ENCODE results near the gene FANCF. TPM values are rescaled to one million over a fixed set of nuclear protein-coding genes. Genes with fewer than 3 reads are reported as not detected.

FANCF gene
- total RNA-seq, 1 donor from 2014 or later: 7.0 TPM

DNA sequence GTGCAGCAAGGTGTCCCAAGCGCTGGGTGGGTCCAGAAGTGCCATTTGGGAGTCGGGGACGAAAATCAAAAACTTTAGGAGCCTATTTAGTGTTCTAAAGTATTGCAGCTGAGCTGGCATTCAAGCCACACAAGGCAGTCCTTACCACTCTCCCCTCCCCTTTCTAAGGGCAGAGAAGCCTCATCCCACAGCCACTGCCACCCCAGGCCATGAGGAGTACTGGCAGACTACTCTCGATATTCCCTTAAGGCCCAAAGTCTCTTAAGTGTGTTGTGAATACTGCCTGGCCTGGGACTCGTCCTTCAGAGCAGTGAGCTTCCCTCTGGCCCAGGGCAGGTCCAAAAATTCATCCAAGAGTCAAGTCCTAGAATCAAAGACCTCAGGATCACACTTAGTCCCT is 7.8 kb downstream of the FANCF start:
- Mint-ChIP-seq H3K27ac (ENCODE audit: unreplicated experiment) (no peak overlapping the region), H3K4me1 (ENCODE audit: low read depth) (no peaks in the 10 kb centered on the region), H3K36me3 (ENCODE audit: low read depth) (no peaks in the 10 kb centered on the region), H3K9me3 (ENCODE audit: low read depth) (peaks cover 23% of the 10 kb centered on the region), H3K4me3 (ENCODE audit: unreplicated experiment) (no peak overlapping the region), H3K27me3 (ENCODE audit: low read depth) (no peaks in the 10 kb centered on the region)
- TF ChIP-seq, protein P1, sequence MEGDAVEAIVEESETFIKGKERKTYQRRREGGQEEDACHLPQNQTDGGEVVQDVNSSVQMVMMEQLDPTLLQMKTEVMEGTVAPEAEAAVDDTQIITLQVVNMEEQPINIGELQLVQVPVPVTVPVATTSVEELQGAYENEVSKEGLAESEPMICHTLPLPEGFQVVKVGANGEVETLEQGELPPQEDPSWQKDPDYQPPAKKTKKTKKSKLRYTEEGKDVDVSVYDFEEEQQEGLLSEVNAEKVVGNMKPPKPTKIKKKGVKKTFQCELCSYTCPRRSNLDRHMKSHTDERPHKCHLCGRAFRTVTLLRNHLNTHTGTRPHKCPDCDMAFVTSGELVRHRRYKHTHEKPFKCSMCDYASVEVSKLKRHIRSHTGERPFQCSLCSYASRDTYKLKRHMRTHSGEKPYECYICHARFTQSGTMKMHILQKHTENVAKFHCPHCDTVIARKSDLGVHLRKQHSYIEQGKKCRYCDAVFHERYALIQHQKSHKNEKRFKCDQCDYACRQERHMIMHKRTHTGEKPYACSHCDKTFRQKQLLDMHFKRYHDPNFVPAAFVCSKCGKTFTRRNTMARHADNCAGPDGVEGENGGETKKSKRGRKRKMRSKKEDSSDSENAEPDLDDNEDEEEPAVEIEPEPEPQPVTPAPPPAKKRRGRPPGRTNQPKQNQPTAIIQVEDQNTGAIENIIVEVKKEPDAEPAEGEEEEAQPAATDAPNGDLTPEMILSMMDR (IDR thresholded peaks at IDR 0.05): no peak
- no peak for DNase-seq (ENCODE audit: low spot score)

DNA sequence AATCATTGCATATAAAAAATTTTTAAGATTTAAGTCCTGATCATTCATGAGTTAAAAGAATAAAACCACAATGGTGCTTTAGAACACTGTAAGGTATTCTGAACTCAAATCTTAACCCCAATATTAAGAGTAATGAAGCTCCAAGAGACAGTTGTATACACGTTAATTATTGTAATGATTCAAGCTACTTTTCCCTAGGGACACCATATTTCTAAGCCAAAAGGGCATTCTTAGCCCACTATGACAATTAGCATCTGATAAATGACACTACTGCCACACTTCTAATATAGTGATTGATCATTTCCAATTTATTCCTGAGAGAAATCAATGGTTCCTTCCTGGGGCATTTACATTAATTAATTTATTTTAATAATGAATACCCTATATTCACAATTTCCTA is 21.7 kb downstream of the FANCF start:
- DNase-seq (ENCODE audit: low spot score): no peak
- Mint-ChIP-seq H3K9me3 (ENCODE audit: low read depth) (no peaks in the 10 kb centered on the region), H3K4me3 (ENCODE audit: unreplicated experiment) (no peak overlapping the region), H3K4me1 (ENCODE audit: low read depth) (no peaks in the 10 kb centered on the region), H3K27me3 (ENCODE audit: low read depth) (peaks cover 2% of the 10 kb centered on the region), H3K36me3 (ENCODE audit: low read depth) (no peaks in the 10 kb centered on the region), H3K27ac (ENCODE audit: unreplicated experiment) (no peak overlapping the region)
- TF ChIP-seq, protein P1 (IDR thresholded peaks at IDR 0.05): no peak

DNA sequence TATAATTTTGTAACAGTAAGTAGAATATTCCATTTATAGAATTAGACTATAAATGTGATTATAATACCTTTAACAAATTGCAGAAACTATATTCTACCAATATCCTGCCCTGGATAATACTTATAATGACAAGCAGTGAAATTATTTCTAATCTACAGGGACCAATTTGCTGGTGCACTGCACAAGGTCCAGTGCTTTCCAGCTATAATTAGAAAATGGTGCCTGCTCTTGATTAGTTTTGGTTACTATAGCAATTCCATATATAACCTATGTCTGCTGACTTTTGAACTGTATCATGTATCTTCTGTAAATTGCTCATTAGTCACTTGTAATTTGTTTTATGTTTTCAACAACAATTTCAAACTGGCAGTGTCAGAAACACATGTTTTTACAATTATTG is 23.1 kb downstream of the FANCF start:
- no peaks in the 10 kb centered on the region for H3K36me3 Mint-ChIP-seq (ENCODE audit: low read depth)
- H3K9me3 Mint-ChIP-seq (ENCODE audit: low read depth): no peaks in the 10 kb centered on the region
- TF ChIP-seq, protein P1 (IDR thresholded peaks at IDR 0.05): no peak
- no peak for DNase-seq (ENCODE audit: low spot score)
- H3K27ac Mint-ChIP-seq (ENCODE audit: unreplicated experiment): no peak overlapping the region
- H3K4me1 Mint-ChIP-seq (ENCODE audit: low read depth): no peaks in the 10 kb centered on the region
- no peak overlapping the region for H3K4me3 Mint-ChIP-seq (ENCODE audit: unreplicated experiment)
- H3K27me3 Mint-ChIP-seq (ENCODE audit: low read depth): peaks cover 2% of the 10 kb centered on the region

DNA sequence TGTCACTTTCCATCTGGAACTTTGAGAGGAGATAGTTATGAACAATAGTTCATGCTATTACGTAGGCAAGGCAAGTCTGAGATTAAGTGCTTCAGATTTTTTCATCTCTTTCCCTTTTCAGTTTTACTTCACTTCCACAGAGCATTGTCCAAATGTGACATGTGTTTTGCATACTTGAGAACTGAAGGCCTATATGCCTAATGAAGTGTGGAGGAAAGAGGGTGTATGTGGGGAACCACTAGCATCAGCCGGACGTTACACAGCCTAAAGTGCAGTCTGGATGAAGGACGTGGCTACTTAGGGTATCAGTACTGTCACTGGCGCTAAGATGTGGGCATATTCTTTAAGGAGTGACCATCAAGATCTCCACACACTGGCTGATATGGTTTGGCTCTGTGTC is 26.2 kb downstream of the FANCF start:
- Mint-ChIP-seq H3K27ac (ENCODE audit: unreplicated experiment) (no peak overlapping the region), H3K27me3 (ENCODE audit: low read depth) (peaks cover 2% of the 10 kb centered on the region), H3K4me3 (ENCODE audit: unreplicated experiment) (no peak overlapping the region), H3K9me3 (ENCODE audit: low read depth) (peaks cover 6% of the 10 kb centered on the region), H3K4me1 (ENCODE audit: low read depth) (no peaks in the 10 kb centered on the region), H3K36me3 (ENCODE audit: low read depth) (no peaks in the 10 kb centered on the region)
- TF ChIP-seq, protein P1 (IDR thresholded peaks at IDR 0.05): no peak
- DNase-seq (ENCODE audit: low spot score): no peak

DNA sequence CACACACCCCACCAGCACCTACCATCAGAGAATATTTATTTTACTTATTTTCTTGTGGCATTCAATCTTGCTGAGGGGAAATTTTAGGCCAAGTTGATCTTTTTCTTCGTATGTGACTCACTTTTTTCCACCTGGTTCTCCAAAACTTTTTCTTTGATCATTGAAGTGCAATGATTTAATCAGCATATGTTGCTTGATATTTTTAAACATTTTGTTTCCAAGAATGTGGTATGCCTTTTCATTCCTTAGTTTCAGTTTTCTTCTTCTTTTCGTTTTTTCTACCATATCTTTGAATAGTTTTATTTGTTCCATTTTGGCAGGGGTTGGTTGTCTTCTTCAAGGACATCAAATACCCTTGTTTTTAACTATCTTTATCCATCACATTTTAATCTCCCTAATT is 28.6 kb downstream of the FANCF start:
- TF ChIP-seq, protein P1 (IDR thresholded peaks at IDR 0.05): no peak
- H3K27me3 Mint-ChIP-seq (ENCODE audit: low read depth): peaks cover 2% of the 10 kb centered on the region
- H3K9me3 Mint-ChIP-seq (ENCODE audit: low read depth): peaks cover 13% of the 10 kb centered on the region
- H3K36me3 Mint-ChIP-seq (ENCODE audit: low read depth): no peaks in the 10 kb centered on the region
- H3K4me3 Mint-ChIP-seq (ENCODE audit: unreplicated experiment): no peak overlapping the region
- DNase-seq (ENCODE audit: low spot score): no peak
- H3K4me1 Mint-ChIP-seq (ENCODE audit: low read depth): no peaks in the 10 kb centered on the region
- no peak overlapping the region for H3K27ac Mint-ChIP-seq (ENCODE audit: unreplicated experiment)
